Activated T-helper 9 cell treated with anti-CD3 and anti-CD28 coated beads, Interleukin-2, amount 50 U/mL, for 16 hours (primary cell): ENCODE measurements around the gene OXNAD1.

Experiments
- DNase-seq: peaks from one replicate; pipeline ENCODE4 v3.0.0-alpha.2; 2020; ENCODE audit warnings: low read depth

Gene OXNAD1

GRCh38 chr3:16247282-16248061 is 17.5 kb upstream of the OXNAD1 start:
- peak; percentile 55 for DNase-seq

- DNase-seq = no peak
These were observed 16.5 kb upstream of the OXNAD1 start for GRCh38 chr3:16248556-16248955.

GRCh38 chr3:16249336-16249735 is 15.7 kb upstream of the OXNAD1 start:
- no peak for DNase-seq

- DNase-seq = no peak
These were observed 15.1 kb upstream of the OXNAD1 start for GRCh38 chr3:16249886-16250285.

- no peak for DNase-seq
These were observed 13.5 kb upstream of the OXNAD1 start for GRCh38 chr3:16251316-16252085.

GRCh38 chr3:16252243-16252978 is 12.6 kb upstream of the OXNAD1 start:
- no peak for DNase-seq

- DNase-seq = no peak
These were observed 12.0 kb upstream of the OXNAD1 start for GRCh38 chr3:16252988-16253387.

GRCh38 chr3:16253601-16254000 is 11.4 kb upstream of the OXNAD1 start:
- DNase-seq = no peak

GRCh38 chr3:16254916-16255315 is 10.1 kb upstream of the OXNAD1 start:
- DNase-seq = no peak

- DNase-seq = no peak
These were observed 9.7 kb upstream of the OXNAD1 start for GRCh38 chr3:16255326-16255725.

GRCh38 chr3:16255726-16256125 is 9.3 kb upstream of the OXNAD1 start:
- DNase-seq = no peak

GRCh38 chr3:16257309-16257708 is 7.7 kb upstream of the OXNAD1 start:
- no peak for DNase-seq

- DNase-seq = no peak
These were observed 6.8 kb upstream of the OXNAD1 start for GRCh38 chr3:16258177-16258576.

- DNase-seq = no peak
These were observed 6.1 kb upstream of the OXNAD1 start for GRCh38 chr3:16258866-16259265.

GRCh38 chr3:16260046-16260445 is 5.0 kb upstream of the OXNAD1 start:
- no peak for DNase-seq

- DNase-seq = no peak
These were observed 2.8 kb upstream of the OXNAD1 start for GRCh38 chr3:16262174-16262573.

- no peak for DNase-seq
These were observed 771 bp upstream of the OXNAD1 start for GRCh38 chr3:16264174-16264707.

- DNase-seq = no peak
These were observed 409 bp downstream of the OXNAD1 start for GRCh38 chr3:16265455-16265786.

GRCh38 chr3:16266714-16267113 is 1.7 kb downstream of the OXNAD1 start:
- DNase-seq = no peak

GRCh38 chr3:16270855-16271254 is 5.8 kb downstream of the OXNAD1 start:
- DNase-seq = no peak

GRCh38 chr3:16272588-16272987 is 7.6 kb downstream of the OXNAD1 start:
- DNase-seq = no peak

GRCh38 chr3:16273867-16274266 is 8.9 kb downstream of the OXNAD1 start:
- DNase-seq = no peak

GRCh38 chr3:16277471-16277870 is 12.5 kb downstream of the OXNAD1 start:
- no peak for DNase-seq
